PC-3 (cell line): ENCODE results near the gene YIF1A.
"Not testable (repeated sequence)": the region's sequence is repeated elsewhere in the genome, so short reads cannot be mapped to it uniquely, and the experiment has no call there.

Experiments
- EZH2 ChIP-seq: fragments of 300-600 bp; sonication (generic); IDR thresholded peaks from one replicate; pipeline ENCODE4 v1.6.1; 2017; ENCODE audit warnings: antibody characterized with exemption, mild to moderate bottlenecking, low read length; ENCODE audit not compliant: unreplicated experiment
- TF ChIP-seq, protein P1 (sequence below): fragments of 300-600 bp; sonication (generic); conservative IDR thresholded peaks from 2 replicates; pipeline ENCODE4 v1.5.1; 2017; ENCODE audit warnings: antibody characterized with exemption, low read depth, mild to moderate bottlenecking, low read length

DNA sequence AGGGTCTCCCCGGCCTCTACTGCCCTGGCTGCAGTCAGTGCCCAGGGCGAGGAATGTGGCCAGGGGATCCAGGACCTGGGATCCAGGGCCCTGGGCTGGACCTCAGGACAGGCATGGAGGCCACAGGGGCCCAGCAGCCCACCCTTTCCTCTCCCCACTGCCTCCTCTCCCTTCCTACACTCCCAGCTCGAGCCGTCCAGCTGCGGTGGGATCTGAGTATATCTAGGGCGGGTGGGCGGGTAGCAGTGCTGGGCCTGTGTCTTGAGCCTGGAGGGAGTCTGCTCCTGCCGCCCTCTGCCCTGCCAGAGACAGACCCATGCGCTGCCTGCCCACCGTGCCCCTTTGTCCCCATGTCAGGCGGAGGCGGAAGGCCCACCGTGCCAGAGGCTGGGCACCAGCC, 12.3 kb downstream of the YIF1A start:
- TF ChIP-seq, protein P1, sequence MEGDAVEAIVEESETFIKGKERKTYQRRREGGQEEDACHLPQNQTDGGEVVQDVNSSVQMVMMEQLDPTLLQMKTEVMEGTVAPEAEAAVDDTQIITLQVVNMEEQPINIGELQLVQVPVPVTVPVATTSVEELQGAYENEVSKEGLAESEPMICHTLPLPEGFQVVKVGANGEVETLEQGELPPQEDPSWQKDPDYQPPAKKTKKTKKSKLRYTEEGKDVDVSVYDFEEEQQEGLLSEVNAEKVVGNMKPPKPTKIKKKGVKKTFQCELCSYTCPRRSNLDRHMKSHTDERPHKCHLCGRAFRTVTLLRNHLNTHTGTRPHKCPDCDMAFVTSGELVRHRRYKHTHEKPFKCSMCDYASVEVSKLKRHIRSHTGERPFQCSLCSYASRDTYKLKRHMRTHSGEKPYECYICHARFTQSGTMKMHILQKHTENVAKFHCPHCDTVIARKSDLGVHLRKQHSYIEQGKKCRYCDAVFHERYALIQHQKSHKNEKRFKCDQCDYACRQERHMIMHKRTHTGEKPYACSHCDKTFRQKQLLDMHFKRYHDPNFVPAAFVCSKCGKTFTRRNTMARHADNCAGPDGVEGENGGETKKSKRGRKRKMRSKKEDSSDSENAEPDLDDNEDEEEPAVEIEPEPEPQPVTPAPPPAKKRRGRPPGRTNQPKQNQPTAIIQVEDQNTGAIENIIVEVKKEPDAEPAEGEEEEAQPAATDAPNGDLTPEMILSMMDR = not testable (repeated sequence)
- TF ChIP-seq EZH2 = not testable (repeated sequence)
